Neural cell (in vitro differentiated cells): Measurements from ENCODE around the gene CEBPB. TPM values are rescaled to one million over a fixed set of nuclear protein-coding genes. Genes with fewer than 3 reads are reported as not detected.

Source experiments
- H2AFZ ChIP-seq: fragments of 200-600, 300-800 bp; sonication (generic), shearing (Covaris generic); 2 replicates; pipeline ENCODE4 v1.6.0; 2014; ENCODE audit warnings: low read depth, mild to moderate bottlenecking, antibody characterized with exemption, low read length, moderate library complexity
- H3F3A ChIP-seq: fragments of 200-600 bp; shearing (Covaris generic); 2 replicates; pipeline ENCODE4 v1.6.1; 2016; ENCODE audit warnings: mild to moderate bottlenecking, moderate library complexity, mixed read lengths, antibody characterized with exemption, low read length; ENCODE audit not compliant: insufficient read depth, poor library complexity, severe bottlenecking
- H3K27ac ChIP-seq: fragments of 200-600, 300-800 bp; sonication (generic), shearing (Covaris generic); 2 replicates; pipeline ENCODE4 v1.5.1; 2014; ENCODE audit warnings: mild to moderate bottlenecking, low read length, moderate library complexity
- H3K27me3 ChIP-seq: fragments of 300-800, 200-600 bp; sonication (generic), shearing (Covaris generic); 2 replicates; pipeline ENCODE4 v1.6.0; 2014; ENCODE audit warnings: mild to moderate bottlenecking, low read depth, low read length, moderate library complexity; ENCODE audit not compliant: insufficient read depth
- H3K36me3 ChIP-seq: fragments of 300-800, 200-600 bp; sonication (generic), shearing (Covaris generic); 2 replicates; pipeline ENCODE4 v1.5.1; 2014; ENCODE audit warnings: mild to moderate bottlenecking, antibody characterized with exemption, low read length, moderate library complexity; ENCODE audit not compliant: insufficient read depth
- H3K4me2 ChIP-seq: fragments of 300-800, 200-600 bp; sonication (generic), shearing (Covaris generic); 2 replicates; pipeline ENCODE4 v1.6.0; 2014; ENCODE audit warnings: mild to moderate bottlenecking, low read length
- H3K4me3 ChIP-seq: fragments of 300-800, 200-600 bp; sonication (generic), shearing (Covaris generic); 2 replicates; pipeline ENCODE4 v1.5.1; 2014; ENCODE audit warnings: mild to moderate bottlenecking, low read length, moderate library complexity
- H3K79me2 ChIP-seq: fragments of 200-600 bp; shearing (Covaris generic); replicated peaks from 2 replicates; pipeline ENCODE4 v1.6.0; 2014; ENCODE audit warnings: mild to moderate bottlenecking, low read length, moderate library complexity; ENCODE audit not compliant: insufficient read depth
- H3K9ac ChIP-seq: fragments of 300-800, 200-600 bp; sonication (generic), shearing (Covaris generic); 2 replicates; pipeline ENCODE4 v1.6.1; 2016; ENCODE audit warnings: mild to moderate bottlenecking, low read length, mixed read lengths
- H3K9me2 ChIP-seq: fragments of 200-600 bp; shearing (Covaris generic); 2 replicates; pipeline ENCODE4 v1.6.1; 2016; ENCODE audit warnings: mild to moderate bottlenecking, low read length, mixed read lengths; ENCODE audit not compliant: insufficient read depth
- H3K9me3 ChIP-seq: fragments of 200-600, 300-800 bp; sonication (generic), shearing (Covaris generic); 2 replicates; pipeline ENCODE4 v1.6.1; 2016; ENCODE audit warnings: mild to moderate bottlenecking, mixed run types, low read length, moderate library complexity, mixed read lengths
- H4K20me1 ChIP-seq: fragments of 200-600 bp; shearing (Covaris generic); 2 replicates; pipeline ENCODE4 v1.6.1; 2016; ENCODE audit warnings: mild to moderate bottlenecking, mixed run types; ENCODE audit not compliant: insufficient read depth
- CTCF ChIP-seq: fragments of 450-650 bp; IDR thresholded peaks from 2 replicates; pipeline ENCODE4 v1.5.1; 2014; ENCODE audit warnings: antibody characterized with exemption, mild to moderate bottlenecking, moderate library complexity; ENCODE audit not compliant: poor library complexity, severe bottlenecking
- EP300 ChIP-seq: fragments of 450-650 bp; conservative IDR thresholded peaks from 2 replicates; pipeline ENCODE4 v1.6.1; 2014; ENCODE audit warnings: antibody characterized with exemption, mild to moderate bottlenecking, moderate library complexity; ENCODE audit not compliant: poor library complexity, severe bottlenecking
- EZH2 ChIP-seq: fragments of 200-600, 300-800 bp; shearing (Covaris generic), sonication (generic); IDR thresholded peaks from 2 replicates; pipeline ENCODE4 v1.6.1; 2014; ENCODE audit warnings: antibody characterized with exemption, low read length, borderline replicate concordance, mild to moderate bottlenecking; ENCODE audit not compliant: insufficient read depth, poor library complexity, severe bottlenecking
- MXI1 ChIP-seq: fragments of 450-650 bp; conservative IDR thresholded peaks from 2 replicates; pipeline ENCODE4 v1.6.1; 2014; ENCODE audit warnings: antibody characterized with exemption, mild to moderate bottlenecking; ENCODE audit not compliant: poor library complexity, severe bottlenecking
- POLR2AphosphoS5 ChIP-seq: IDR thresholded peaks from 2 replicates; pipeline ENCODE4 v1.6.1; 2012
- RAD21 ChIP-seq: fragments of 450-650 bp; conservative IDR thresholded peaks from 2 replicates; pipeline ENCODE4 v1.6.1; 2014; ENCODE audit warnings: antibody characterized with exemption, mild to moderate bottlenecking, moderate library complexity
- TAF1 ChIP-seq: IDR thresholded peaks from 2 replicates; pipeline ENCODE4 v1.6.1; 2012; ENCODE audit warnings: low read depth
- polyA plus RNA-seq: library from polyadenylated mRNA; depleted of rRNA; stranded (reverse); fragments of >200 nt; gene quantifications from 2 replicates; pipeline ENCODE4 v1.2.3, GENCODE V29; 2014
- TF ChIP-seq, protein P1 (sequence below): IDR thresholded peaks from 2 replicates; pipeline ENCODE4 v1.6.1; 2012; ENCODE audit warnings: borderline replicate concordance

The CEBPB gene
- polyA plus RNA-seq, 1 donor from 2014 or later: 0.59 TPM

- H3K27ac ChIP-seq: no peak overlapping the region
- H3K27me3 ChIP-seq: no peaks in the 10 kb centered on the region
Measured at GRCh38 chr20:50220093-50220893, 29.7 kb downstream of the CEBPB start.

GRCh38 chr20:50220894-50221365 lies 30.3 kb downstream of the CEBPB start:
- no peak overlapping the region for H3K27ac ChIP-seq
- no peak overlapping the region for H3K4me2 ChIP-seq

More at GRCh38 chr20:50220093-50220893, 29.7 kb downstream of the CEBPB start:
- Histone ChIP-seq H3K4me2 (no peak overlapping the region), H3K9ac (no peak overlapping the region), H4K20me1 (no peaks in the 10 kb centered on the region), H2AFZ (no peak overlapping the region), H3K9me3 (no peaks in the 10 kb centered on the region), H3K79me2 (no peaks in the 10 kb centered on the region), H3K36me3 (no peaks in the 10 kb centered on the region), H3K9me2 (no peaks in the 10 kb centered on the region), H3F3A (no peaks in the 10 kb centered on the region), H3K4me3 (no peak overlapping the region)
- TF ChIP-seq CTCF (no peak), TAF1 (no peak), MXI1 (no peak), EZH2 (no peak), RAD21 (no peak), EP300 (no peak), POLR2AphosphoS5 (no peak)
- TF ChIP-seq, protein P1, sequence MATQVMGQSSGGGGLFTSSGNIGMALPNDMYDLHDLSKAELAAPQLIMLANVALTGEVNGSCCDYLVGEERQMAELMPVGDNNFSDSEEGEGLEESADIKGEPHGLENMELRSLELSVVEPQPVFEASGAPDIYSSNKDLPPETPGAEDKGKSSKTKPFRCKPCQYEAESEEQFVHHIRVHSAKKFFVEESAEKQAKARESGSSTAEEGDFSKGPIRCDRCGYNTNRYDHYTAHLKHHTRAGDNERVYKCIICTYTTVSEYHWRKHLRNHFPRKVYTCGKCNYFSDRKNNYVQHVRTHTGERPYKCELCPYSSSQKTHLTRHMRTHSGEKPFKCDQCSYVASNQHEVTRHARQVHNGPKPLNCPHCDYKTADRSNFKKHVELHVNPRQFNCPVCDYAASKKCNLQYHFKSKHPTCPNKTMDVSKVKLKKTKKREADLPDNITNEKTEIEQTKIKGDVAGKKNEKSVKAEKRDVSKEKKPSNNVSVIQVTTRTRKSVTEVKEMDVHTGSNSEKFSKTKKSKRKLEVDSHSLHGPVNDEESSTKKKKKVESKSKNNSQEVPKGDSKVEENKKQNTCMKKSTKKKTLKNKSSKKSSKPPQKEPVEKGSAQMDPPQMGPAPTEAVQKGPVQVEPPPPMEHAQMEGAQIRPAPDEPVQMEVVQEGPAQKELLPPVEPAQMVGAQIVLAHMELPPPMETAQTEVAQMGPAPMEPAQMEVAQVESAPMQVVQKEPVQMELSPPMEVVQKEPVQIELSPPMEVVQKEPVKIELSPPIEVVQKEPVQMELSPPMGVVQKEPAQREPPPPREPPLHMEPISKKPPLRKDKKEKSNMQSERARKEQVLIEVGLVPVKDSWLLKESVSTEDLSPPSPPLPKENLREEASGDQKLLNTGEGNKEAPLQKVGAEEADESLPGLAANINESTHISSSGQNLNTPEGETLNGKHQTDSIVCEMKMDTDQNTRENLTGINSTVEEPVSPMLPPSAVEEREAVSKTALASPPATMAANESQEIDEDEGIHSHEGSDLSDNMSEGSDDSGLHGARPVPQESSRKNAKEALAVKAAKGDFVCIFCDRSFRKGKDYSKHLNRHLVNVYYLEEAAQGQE: no peak

More at GRCh38 chr20:50220894-50221365, 30.3 kb downstream of the CEBPB start:
- no peaks in the 10 kb centered on the region for H3K79me2 ChIP-seq
- no peaks in the 10 kb centered on the region for H3F3A ChIP-seq
- H2AFZ ChIP-seq: no peak overlapping the region
- no peaks in the 10 kb centered on the region for H3K9me3 ChIP-seq
- no peaks in the 10 kb centered on the region for H3K27me3 ChIP-seq
- no peaks in the 10 kb centered on the region for H3K9me2 ChIP-seq
- TF ChIP-seq MXI1: no peak
- H4K20me1 ChIP-seq: no peaks in the 10 kb centered on the region
- no peak overlapping the region for H3K9ac ChIP-seq
- no peak overlapping the region for H3K4me3 ChIP-seq
- no peaks in the 10 kb centered on the region for H3K36me3 ChIP-seq
